HG03342 (cell line): ENCODE measurements around the gene GNB1L.
"Not testable (repeated sequence)": the region's sequence is repeated elsewhere in the genome, so short reads cannot be mapped to it uniquely, and the experiment has no call there.

Experiments used
- ATAC-seq: cut with Tn5 transposase; IDR thresholded peaks from one replicate; pipeline ENCODE4 v1.9.1; 2021; ENCODE audit warnings: mild to moderate bottlenecking, moderate library complexity; ENCODE audit not compliant: unreplicated experiment

Gene GNB1L

GRCh38 chr22:19846620-19847344, 7.9 kb downstream of the GNB1L start:
- no peak for ATAC-seq

- ATAC-seq, result no peak
Observed at GRCh38 chr22:19845054-19845722, 9.5 kb downstream of the GNB1L start.

- no peak for ATAC-seq
Observed at GRCh38 chr22:19844377-19845053, 10.2 kb downstream of the GNB1L start.

- no peak for ATAC-seq
Observed at GRCh38 chr22:19843857-19844376, 10.8 kb downstream of the GNB1L start.

- no peak for ATAC-seq
Observed at GRCh38 chr22:19843107-19843856, 11.4 kb downstream of the GNB1L start.

GRCh38 chr22:19842393-19843106, 12.1 kb downstream of the GNB1L start:
- no peak for ATAC-seq

GRCh38 chr22:19841641-19842392, 12.9 kb downstream of the GNB1L start:
- ATAC-seq, result no peak

GRCh38 chr22:19840955-19841640, 13.6 kb downstream of the GNB1L start:
- ATAC-seq, result no peak

- ATAC-seq, result no peak
Observed at GRCh38 chr22:19840059-19840458, 14.6 kb downstream of the GNB1L start.

GRCh38 chr22:19837915-19838314, 16.8 kb downstream of the GNB1L start:
- ATAC-seq, result no peak

GRCh38 chr22:19836512-19836911, 18.2 kb downstream of the GNB1L start:
- ATAC-seq, result no peak

GRCh38 chr22:19834599-19834998, 20.1 kb downstream of the GNB1L start:
- ATAC-seq, result no peak

GRCh38 chr22:19833327-19833726, 21.3 kb downstream of the GNB1L start:
- ATAC-seq, result not testable (repeated sequence)

- ATAC-seq, result no peak
Observed at GRCh38 chr22:19832476-19833108, 22.1 kb downstream of the GNB1L start.

- ATAC-seq, result not testable (repeated sequence)
Observed at GRCh38 chr22:19831979-19832378, 22.7 kb downstream of the GNB1L start.

GRCh38 chr22:19831016-19831415, 23.7 kb downstream of the GNB1L start:
- ATAC-seq, result no peak

- no peak for ATAC-seq
Observed at GRCh38 chr22:19828035-19828401, 26.7 kb downstream of the GNB1L start.

GRCh38 chr22:19827341-19828034, 27.2 kb downstream of the GNB1L start:
- no peak for ATAC-seq
